Epithelial cell of prostate (primary cell): ENCODE results near the gene SHROOM3.
A peak's percentile ranks its signal among the peaks of the same experiment; 100 is the strongest.

Source experiments
- DNase-seq: peaks from one replicate; pipeline ENCODE4 v3.0.0-alpha.2; 2011; ENCODE audit warnings: low read depth, low spot score
- H3K27ac ChIP-seq: fragments of 450-650 bp; 2 replicates; pipeline ENCODE4 v1.5.1; 2017; ENCODE audit warnings: mild to moderate bottlenecking

SHROOM3 gene

GRCh38 chr4:76752861-76753501 is 318.0 kb downstream of the SHROOM3 start:
- peak; percentile 69 for DNase-seq
- peak overlapping the region; percentile 55 for H3K27ac ChIP-seq

GRCh38 chr4:76753814-76754213 is 318.8 kb downstream of the SHROOM3 start:
- peak overlapping the region; percentile 55 for H3K27ac ChIP-seq
- DNase-seq = no peak

GRCh38 chr4:76754439-76754838 is 319.4 kb downstream of the SHROOM3 start:
- no peak for DNase-seq
- H3K27ac ChIP-seq = no peak overlapping the region

GRCh38 chr4:76755756-76756155 is 320.7 kb downstream of the SHROOM3 start:
- DNase-seq = no peak
- H3K27ac ChIP-seq = no peak overlapping the region

GRCh38 chr4:76756416-76756815 is 321.4 kb downstream of the SHROOM3 start:
- no peak overlapping the region for H3K27ac ChIP-seq
- DNase-seq = no peak

GRCh38 chr4:76757418-76757939 is 322.4 kb downstream of the SHROOM3 start:
- no peak for DNase-seq
- no peak overlapping the region for H3K27ac ChIP-seq

GRCh38 chr4:76758290-76758882 is 323.4 kb downstream of the SHROOM3 start:
- H3K27ac ChIP-seq = no peak overlapping the region
- DNase-seq = no peak

GRCh38 chr4:76758996-76759395 is 324.0 kb downstream of the SHROOM3 start:
- no peak for DNase-seq
- H3K27ac ChIP-seq = no peak overlapping the region

- DNase-seq = no peak
- H3K27ac ChIP-seq = no peak overlapping the region
Observed at GRCh38 chr4:76760193-76760592, 325.2 kb downstream of the SHROOM3 start.

GRCh38 chr4:76762137-76763130 is 327.4 kb downstream of the SHROOM3 start:
- DNase-seq = no peak
- H3K27ac ChIP-seq = no peak overlapping the region

- H3K27ac ChIP-seq = no peak overlapping the region
- no peak for DNase-seq
Observed at GRCh38 chr4:76764251-76764650, 329.2 kb downstream of the SHROOM3 start.

GRCh38 chr4:76765473-76766183 is 330.6 kb downstream of the SHROOM3 start:
- no peak for DNase-seq
- no peak overlapping the region for H3K27ac ChIP-seq

- no peak overlapping the region for H3K27ac ChIP-seq
- no peak for DNase-seq
Observed at GRCh38 chr4:76767983-76768382, 333.0 kb downstream of the SHROOM3 start.

- no peak for DNase-seq
- no peak overlapping the region for H3K27ac ChIP-seq
Observed at GRCh38 chr4:76772498-76773106, 337.6 kb downstream of the SHROOM3 start.

GRCh38 chr4:76773766-76774165 is 338.7 kb downstream of the SHROOM3 start:
- DNase-seq = no peak
- no peak overlapping the region for H3K27ac ChIP-seq

- H3K27ac ChIP-seq = no peak overlapping the region
- no peak for DNase-seq
Observed at GRCh38 chr4:76779740-76780459, 344.9 kb downstream of the SHROOM3 start.

GRCh38 chr4:76780781-76781697 is 346.0 kb downstream of the SHROOM3 start:
- peak overlapping the region; percentile 86 for H3K27ac ChIP-seq
- DNase-seq = no peak
